PFSK-1 (cell line): ENCODE measurements around the gene CBLN3.

Experiments used
- FOXP2 ChIP-seq: optimal IDR thresholded peaks from 2 replicates; pipeline ENCODE3; 2011; ENCODE audit warnings: borderline replicate concordance, control low read depth, inconsistent platforms; ENCODE audit not compliant: insufficient read depth; ENCODE audit errors: extremely low read length, extremely low read depth
- POLR2AphosphoS5 ChIP-seq: IDR thresholded peaks from 2 replicates; pipeline ENCODE4 v1.6.1; 2012; ENCODE audit warnings: low read depth, mild to moderate bottlenecking, control low read depth, low read length, moderate library complexity
- REST ChIP-seq, 2 experiments: IDR thresholded peaks; 2 replicates each; pipeline versions ENCODE4 v1.6.1 to v1.8.0; 2011 to 2012; ENCODE audit warnings: low read depth in 2 of 2, low read length in 2 of 2, control low read depth in 1 of 2, inconsistent platforms in 1 of 2, mild to moderate bottlenecking in 1 of 2, moderate library complexity in 1 of 2; ENCODE audit not compliant: insufficient read depth in 1 of 2
- SIN3A ChIP-seq: IDR thresholded peaks from 2 replicates; pipeline ENCODE4 v1.6.1; 2012; ENCODE audit warnings: mild to moderate bottlenecking, low read length, moderate library complexity, borderline replicate concordance; ENCODE audit not compliant: insufficient read depth
- TAF1 ChIP-seq: IDR thresholded peaks from 2 replicates; pipeline ENCODE4 v1.6.1; 2012; ENCODE audit warnings: low read length, control low read depth, borderline replicate concordance; ENCODE audit not compliant: insufficient read depth

The CBLN3 gene

GRCh38 chr14:24458736-24459135, 29.3 kb upstream of the CBLN3 start:
- TF ChIP-seq SIN3A (no peak), POLR2AphosphoS5 (no peak), TAF1 (no peak), FOXP2 (no peak), REST (IDR thresholded peaks at IDR 0.05; ENCODE audit: insufficient read depth in 1 of 2, low read depth in 2 of 2, low read length in 2 of 2) (no peak)

- TF ChIP-seq FOXP2 (no peak), SIN3A (no peak), POLR2AphosphoS5 (no peak), REST (IDR thresholded peaks at IDR 0.05; ENCODE audit: insufficient read depth in 1 of 2, low read depth in 2 of 2, low read length in 2 of 2) (no peak), TAF1 (no peak)
Observed at GRCh38 chr14:24456980-24457379, 27.5 kb upstream of the CBLN3 start.

- TF ChIP-seq REST (IDR thresholded peaks at IDR 0.05; ENCODE audit: insufficient read depth in 1 of 2, low read depth in 2 of 2, low read length in 2 of 2): no peak
- TF ChIP-seq POLR2AphosphoS5: no peak; the same call in 1 of the 2 replicates
- no peak for TF ChIP-seq TAF1
- no peak for TF ChIP-seq FOXP2
- no peak for TF ChIP-seq SIN3A
Observed at GRCh38 chr14:24443053-24443665, 13.7 kb upstream of the CBLN3 start.

- TF ChIP-seq POLR2AphosphoS5 (peak; percentile 75), SIN3A (no peak), REST (IDR thresholded peaks at IDR 0.05; ENCODE audit: insufficient read depth in 1 of 2, low read depth in 2 of 2, low read length in 2 of 2) (no peak), FOXP2 (peak; percentile 7), TAF1 (no peak; the same call in 1 of the 2 replicates)
Observed at GRCh38 chr14:24442240-24443052, 13.0 kb upstream of the CBLN3 start, which contains the start of gene SDR39U1. TSS of gene SDR39U1 (minus strand) at chr14:24442776. CDS start at chr14:24442769, 7 bp downstream.
